Erythroblast (primary cell): ENCODE measurements around the gene DNAJC17.

ENCODE experiments used
- GATA1 ChIP-seq: IDR thresholded peaks from 2 replicates; pipeline ENCODE4 v1.6.1; 2011; ENCODE audit warnings: low read depth, mild to moderate bottlenecking, control low read depth, low read length, moderate library complexity
- POLR2A ChIP-seq: IDR thresholded peaks from 2 replicates; pipeline ENCODE4 v1.6.1; 2011; ENCODE audit warnings: mild to moderate bottlenecking, low read length

DNA sequence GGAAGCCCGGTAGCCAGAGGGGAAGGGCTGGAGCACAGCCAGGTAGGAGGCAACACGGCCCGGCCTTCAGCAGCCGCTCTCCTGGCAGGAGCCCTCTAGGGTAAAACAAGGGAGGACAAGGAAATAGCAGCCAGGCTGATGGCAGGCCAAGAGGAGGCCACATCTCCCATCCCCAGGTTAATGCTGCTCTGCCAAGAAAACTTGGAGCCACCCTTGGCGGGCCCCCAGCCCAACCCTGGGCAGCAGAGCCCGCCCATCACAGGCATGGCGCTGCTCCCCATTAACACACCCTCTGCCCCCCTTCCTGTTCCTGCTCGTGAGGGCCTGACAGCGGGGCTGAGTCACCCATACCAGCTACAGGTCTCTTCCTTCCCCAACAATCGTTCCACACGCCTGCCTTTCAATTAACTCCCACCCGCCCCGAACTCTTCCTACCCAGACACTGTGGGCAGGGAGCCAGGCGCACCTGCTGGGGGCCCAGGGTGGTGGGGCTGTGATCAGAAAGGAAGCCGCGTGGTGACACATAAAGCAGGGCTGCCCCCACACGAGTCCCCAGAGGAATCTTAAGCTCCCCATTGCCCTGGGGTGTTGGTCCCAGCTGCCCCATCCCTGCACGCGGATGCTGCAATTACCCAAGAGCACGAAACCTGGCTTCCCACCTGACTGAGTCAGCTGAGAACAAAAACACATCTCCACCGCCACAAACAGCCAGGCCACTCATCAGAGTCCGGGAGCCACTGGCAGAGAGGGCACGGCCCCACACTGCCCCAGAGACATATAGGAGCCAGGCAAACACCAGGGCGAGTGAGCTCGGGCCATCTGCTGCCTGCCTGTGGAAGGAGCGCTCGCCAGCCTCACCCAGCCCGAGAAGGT lies 37.8 kb downstream of the DNAJC17 start, which contains the start of gene C15orf62:
- no peak for TF ChIP-seq POLR2A
- TF ChIP-seq GATA1: no peak
